IMR-90 (cell line): Measurements from ENCODE around the gene SSBP3. TPM values are rescaled to one million over a fixed set of nuclear protein-coding genes. Genes with fewer than 3 reads are reported as not detected.

ENCODE experiments used
- ATAC-seq: fragments of 200-7000 bp; cut with Tn5 transposase; 2 replicates; pipeline ENCODE4 v1.9.1; 2020; ENCODE audit warnings: low read depth, mild to moderate bottlenecking, moderate library complexity
- BruUV-seq: library from RNA; stranded (reverse); fragments of 400-500 nt; replicated peaks from 2 replicates; lab custom pipeline; 2021; lab: Mats Ljungman, UMichigan
- CTCF ChIA-PET: fragments of 300-600 bp; formaldehyde crosslinking; extraction: SDS; loops from one replicate; lab custom pipeline; 2021; ENCODE audit warnings: antibody characterized with exemption; lab: Yijun Ruan, JAX
- POLR2A ChIA-PET: fragments of 300-600 bp; sonication (Branson Sonifier 250); formaldehyde crosslinking; loops from one replicate; lab custom pipeline; 2022; ENCODE audit warnings: antibody characterized with exemption; ENCODE audit not compliant: unreplicated experiment; lab: Charles Lee
- DNase-seq: peaks from one replicate; pipeline ENCODE4 v3.0.0; 2013
- H2AFZ ChIP-seq: replicated peaks from 2 replicates; pipeline ENCODE3; 2013; ENCODE audit warnings: low read length, mild to moderate bottlenecking; ENCODE audit not compliant: poor library complexity
- H2AK5ac ChIP-seq: 2 replicates; pipeline ENCODE4 v1.6.1; 2013; ENCODE audit warnings: low read depth, low read length, inconsistent platforms
- H2AK9ac ChIP-seq: replicated peaks from 2 replicates; pipeline ENCODE3; 2013; ENCODE audit warnings: mild to moderate bottlenecking, low read depth, low read length, moderate library complexity; ENCODE audit not compliant: poor library complexity
- H2BK120ac ChIP-seq: 2 replicates; pipeline ENCODE4 v1.6.1; 2013; ENCODE audit warnings: low read depth, low read length, inconsistent platforms
- H2BK15ac ChIP-seq: 3 replicates; pipeline ENCODE4 v1.6.1; 2013; ENCODE audit warnings: low read depth, low read length, inconsistent platforms
- H2BK20ac ChIP-seq: 2 replicates; pipeline ENCODE4 v1.6.1; 2013; ENCODE audit warnings: low read depth, mild to moderate bottlenecking, inconsistent platforms, low read length, moderate library complexity
- H2BK5ac ChIP-seq: 2 replicates; pipeline ENCODE4 v1.6.1; 2013; ENCODE audit warnings: mild to moderate bottlenecking, low read depth, low read length, inconsistent platforms; ENCODE audit not compliant: poor library complexity, severe bottlenecking
- H3K14ac ChIP-seq: replicated peaks from 2 replicates; pipeline ENCODE4 v1.6.1; 2013; ENCODE audit warnings: low read depth, low read length, inconsistent platforms
- H3K18ac ChIP-seq: 2 replicates; pipeline ENCODE4 v1.6.1; 2013; ENCODE audit warnings: low read depth, low read length, control low read depth
- H3K23ac ChIP-seq: 2 replicates; pipeline ENCODE4 v1.6.1; 2013; ENCODE audit warnings: low read depth, low read length, inconsistent platforms
- H3K27ac ChIP-seq: 2 replicates; pipeline ENCODE4 v1.5.1; 2013; ENCODE audit warnings: mild to moderate bottlenecking, control low read depth, low read length; ENCODE audit not compliant: insufficient read depth
- H3K27me3 ChIP-seq: 2 replicates; pipeline ENCODE4 v1.6.1; 2013; ENCODE audit warnings: low read length; ENCODE audit not compliant: control insufficient read depth, insufficient read depth
- H3K36me3 ChIP-seq: 2 replicates; pipeline ENCODE4 v1.6.1; 2013; ENCODE audit warnings: low read length, mixed read lengths; ENCODE audit not compliant: control insufficient read depth, insufficient read depth
- H3K4ac ChIP-seq: 2 replicates; pipeline ENCODE4 v1.6.1; 2013; ENCODE audit warnings: low read depth, low read length, inconsistent platforms
- H3K4me1 ChIP-seq: 2 replicates; pipeline ENCODE4 v1.6.1; 2013; ENCODE audit warnings: low read length, mixed read lengths; ENCODE audit not compliant: control insufficient read depth, insufficient read depth
- H3K4me2 ChIP-seq: 2 replicates; pipeline ENCODE4 v1.6.1; 2013; ENCODE audit warnings: low read depth, mild to moderate bottlenecking, control low read depth, low read length, moderate library complexity
- H3K4me3 ChIP-seq: 2 replicates; pipeline ENCODE4 v1.5.1; 2013; ENCODE audit warnings: low read depth, mild to moderate bottlenecking, control low read depth, low read length, moderate library complexity; ENCODE audit not compliant: insufficient read depth
- H3K56ac ChIP-seq: 2 replicates; pipeline ENCODE4 v1.6.1; 2013; ENCODE audit warnings: low read length, inconsistent platforms; ENCODE audit not compliant: insufficient read depth; ENCODE audit errors: extremely low read depth
- H3K79me1 ChIP-seq, 2 experiments: 2 replicates each; pipeline ENCODE4 v1.6.1; 2013; ENCODE audit warnings: low read length in 2 of 2, inconsistent platforms in 1 of 2, low read depth in 1 of 2
- H3K9ac ChIP-seq: 2 replicates; pipeline ENCODE4 v1.6.1; 2013; ENCODE audit warnings: low read depth, low read length, control low read depth
- H3K9me1 ChIP-seq: 2 replicates; pipeline ENCODE4 v1.6.1; 2013; ENCODE audit warnings: low read length, inconsistent platforms; ENCODE audit not compliant: insufficient read depth
- H3K9me3 ChIP-seq: 2 replicates; pipeline ENCODE4 v1.6.1; 2013; ENCODE audit warnings: low read length; ENCODE audit not compliant: control insufficient read depth, insufficient read depth
- H4K20me1 ChIP-seq: 2 replicates; pipeline ENCODE4 v1.6.1; 2013; ENCODE audit warnings: low read length, inconsistent platforms; ENCODE audit not compliant: insufficient read depth
- H4K5ac ChIP-seq: 2 replicates; pipeline ENCODE4 v1.6.1; 2013; ENCODE audit warnings: mild to moderate bottlenecking, low read depth, low read length, control low read depth
- H4K8ac ChIP-seq, 2 experiments: 2 replicates each; pipeline ENCODE4 v1.6.1; 2013; ENCODE audit warnings: low read depth in 2 of 2, low read length in 2 of 2, control low read depth in 1 of 2, inconsistent platforms in 1 of 2
- H4K91ac ChIP-seq: 2 replicates; pipeline ENCODE4 v1.6.1; 2013; ENCODE audit warnings: low read depth, low read length, inconsistent platforms; ENCODE audit not compliant: insufficient read depth
- CEBPB ChIP-seq: IDR thresholded peaks from 2 replicates; pipeline ENCODE4 v1.6.1; 2012; ENCODE audit warnings: low read depth, low read length, improper control_type of control experiment
- FOS ChIP-seq: fragments of 150-350 bp; IDR thresholded peaks from 2 replicates; pipeline ENCODE4 v1.6.1; 2016; ENCODE audit warnings: low read depth, low read length
- WGBS, 2 experiments: methylation state at CpG; one replicate each; pipeline versions ENCODE4 v1.1.5 to v1.1.7; 2013; ENCODE audit warnings: missing lambda C conversion rate in 2 of 2; ENCODE audit not compliant: insufficient read length in 1 of 2; ENCODE audit errors: extremely low coverage in 2 of 2; 5-methylcytosine and 5-hydroxymethylcytosine counted together
- dilution Hi-C: fragments of 300-500 bp; cut with HindIII; formaldehyde crosslinking; loops from one replicate; pipeline ENCODE4 v1.14.3; 2018; ENCODE audit warnings: low sequenced_read_pairs; ENCODE audit not compliant: unreplicated experiment
- in situ Hi-C: fragments of 300-500 bp; cut with MboI; formaldehyde crosslinking; loops from 3 replicates; pipeline ENCODE4 v1.14.3; 2019; ENCODE audit warnings: low sequenced_read_pairs, inconsistent platforms, mixed read lengths
- intact Hi-C: fragments of 100-400 bp; cut with micrococcal nuclease; formaldehyde crosslinking; loops from 2 replicates; pipeline ENCODE4 v1.10.0; 2022
- polyA plus RNA-seq, 3 experiments: library from polyadenylated mRNA; depleted of rRNA; stranded (reverse); fragments of >200 nt; gene quantifications; 2 replicates each; pipeline ENCODE4 v1.2.3, GENCODE V29; 2012; ENCODE audit warnings: low replicate concordance in 1 of 3
- total RNA-seq: library from RNA; depleted of rRNA; stranded (reverse); fragments of >200 nt; gene quantifications from 2 replicates; pipeline ENCODE4 v1.2.3, GENCODE V29; 2012
- TF ChIP-seq, protein P1 (sequence below): fragments of 150-350 bp; IDR thresholded peaks from 2 replicates; pipeline ENCODE4 v1.6.1; 2017; ENCODE audit warnings: mild to moderate bottlenecking, antibody characterized with exemption, low read length, low read depth

Gene SSBP3
- total and polyA plus RNA-seq, 2 of the 4 experiments (the other 2 are of a cell fraction), result 10.9 to 39.6 TPM

DNA sequence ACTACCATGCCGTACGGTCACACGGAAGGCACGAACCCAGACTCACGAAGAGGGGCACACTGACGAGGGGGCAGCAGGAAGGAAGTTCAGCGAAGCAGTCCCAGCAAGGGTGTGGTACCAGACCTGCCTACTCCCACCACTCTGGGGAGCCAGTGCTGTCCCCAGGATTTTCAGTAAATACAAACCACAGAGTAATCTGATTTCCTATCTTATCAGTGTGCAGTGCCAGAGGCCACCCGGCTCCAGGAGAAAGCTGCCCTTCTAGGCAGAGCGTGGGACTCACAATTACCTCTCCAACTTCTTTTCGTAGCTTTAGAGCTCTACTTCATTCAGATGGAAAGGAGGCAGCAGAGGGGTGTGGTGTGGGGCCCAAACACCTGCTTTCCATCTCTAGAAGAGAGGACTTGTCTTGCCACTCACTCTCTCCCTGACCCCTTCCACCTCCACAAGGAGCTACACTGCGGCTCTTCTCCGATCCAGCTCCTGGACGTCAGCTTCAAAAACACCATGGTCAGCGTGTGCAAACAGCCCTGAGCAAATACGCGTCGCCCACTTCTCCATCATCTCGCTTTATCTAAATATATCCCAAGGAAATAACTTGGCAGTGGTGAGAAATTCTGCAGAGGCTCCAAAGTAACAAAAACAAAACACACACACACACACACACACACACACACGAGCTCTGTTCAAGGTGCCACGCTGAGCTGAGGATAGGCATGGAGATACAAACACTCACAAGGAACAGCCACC lies 107.7 kb downstream of the SSBP3 start:
- H3K9ac ChIP-seq, result no peak overlapping the region
- no peaks in the 10 kb centered on the region for H3K36me3 ChIP-seq
- H2BK15ac ChIP-seq, result no peak overlapping the region
- intact Hi-C loops (no loop called here), dilution Hi-C loops (no loop called here), in situ Hi-C loops (no loop called here)
- 21% methylated on average over 3 of the region's 20 CpGs; no CpG with 5 or more reads in 1 of the 2 experiments for WGBS, 2 experiments
- no peak overlapping the region for H2BK20ac ChIP-seq
- no peak overlapping the region for H4K5ac ChIP-seq
- DNase-seq (peak; percentile 51), ATAC-seq (no peak)
- H3K56ac ChIP-seq, result no peak overlapping the region
- H3K23ac ChIP-seq, result no peak overlapping the region
- H4K8ac ChIP-seq, result 0 out of 4 replicates have a peak overlapping the region, but pooled peaks of 1 of the 2 experiments have one; percentile 36
- H2BK5ac ChIP-seq, result no peak overlapping the region
- no peak overlapping the region for H3K14ac ChIP-seq
- peaks cover 33% of the 10 kb centered on the region for H3K4me1 ChIP-seq
- H3K9me3 ChIP-seq, result no peaks in the 10 kb centered on the region
- no peak overlapping the region for H2AFZ ChIP-seq
- H3K4me3 ChIP-seq, result no peak overlapping the region
- H4K20me1 ChIP-seq, result peaks cover 42% of the 10 kb centered on the region
- TF ChIP-seq FOS (no peak), CEBPB (no peak)
- TF ChIP-seq, protein P1, sequence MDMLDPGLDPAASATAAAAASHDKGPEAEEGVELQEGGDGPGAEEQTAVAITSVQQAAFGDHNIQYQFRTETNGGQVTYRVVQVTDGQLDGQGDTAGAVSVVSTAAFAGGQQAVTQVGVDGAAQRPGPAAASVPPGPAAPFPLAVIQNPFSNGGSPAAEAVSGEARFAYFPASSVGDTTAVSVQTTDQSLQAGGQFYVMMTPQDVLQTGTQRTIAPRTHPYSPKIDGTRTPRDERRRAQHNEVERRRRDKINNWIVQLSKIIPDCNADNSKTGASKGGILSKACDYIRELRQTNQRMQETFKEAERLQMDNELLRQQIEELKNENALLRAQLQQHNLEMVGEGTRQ, result no peak
- BruUV-seq, result no TSS peak
- no peak overlapping the region for H2BK120ac ChIP-seq
- no peaks in the 10 kb centered on the region for H3K27me3 ChIP-seq
- H3K18ac ChIP-seq, result no peak overlapping the region
- H3K4ac ChIP-seq, result 0 out of 2 replicates have a peak overlapping the region, but pooled peaks have one; percentile 29
- H3K4me2 ChIP-seq, result no peak overlapping the region
- POLR2A ChIA-PET, result no interaction called here
- CTCF ChIA-PET, result no interaction called here
- H4K91ac ChIP-seq, result no peak overlapping the region
- peaks cover 44 to 92% of the 10 kb centered on the region in 2 experiments for H3K79me1 ChIP-seq
- H3K9me1 ChIP-seq, result peaks cover 38% of the 10 kb centered on the region
- H2AK5ac ChIP-seq, result peak overlapping the region; percentile 51; the same call in 1 of the 2 replicates
- H2AK9ac ChIP-seq, result peak overlapping the region; percentile 57
- H3K27ac ChIP-seq, result no peak overlapping the region
